OCI-LY7 (cell line): ENCODE results near the gene FBP1. TPM values are rescaled to one million over a fixed set of nuclear protein-coding genes. Genes with fewer than 3 reads are reported as not detected.
"Not testable (repeated sequence)": the region's sequence is repeated elsewhere in the genome, so short reads cannot be mapped to it uniquely, and the experiment has no call there.

Experiments
- BruUV-seq: library from RNA; stranded (reverse); fragments of 400-500 nt; replicated peaks from 2 replicates; lab custom pipeline; 2021; lab: Mats Ljungman, UMichigan
- CTCF ChIA-PET: fragments of 300-600 bp; sonication (Branson Sonifier 250); formaldehyde crosslinking; loops from one replicate; lab custom pipeline; 2022; ENCODE audit warnings: antibody characterized with exemption; ENCODE audit not compliant: unreplicated experiment; lab: Charles Lee
- POLR2A ChIA-PET: fragments of 300-600 bp; sonication (Branson Sonifier 250); formaldehyde crosslinking; loops from one replicate; lab custom pipeline; 2022; ENCODE audit warnings: antibody characterized with exemption; lab: Charles Lee
- DNase-seq: peaks from one replicate; pipeline ENCODE4 v3.0.0-alpha.2; 2015; ENCODE audit warnings: low spot score
- H2AFZ ChIP-seq: fragments of 200-600 bp; sonication (generic), shearing (Covaris generic); 2 replicates; pipeline ENCODE4 v1.6.1; 2014; ENCODE audit warnings: mild to moderate bottlenecking, antibody characterized with exemption, low read length, moderate library complexity
- H3K27ac ChIP-seq: fragments of 200-600 bp; sonication (generic); 2 replicates; pipeline ENCODE4 v1.5.1; 2014; ENCODE audit warnings: mixed run types, low read depth, mild to moderate bottlenecking, moderate library complexity, low read length, inconsistent platforms; ENCODE audit not compliant: poor library complexity, severe bottlenecking
- H3K36me3 ChIP-seq: fragments of 200-600 bp; sonication (generic); 2 replicates; pipeline ENCODE4 v1.6.1; 2014; ENCODE audit warnings: mild to moderate bottlenecking, antibody characterized with exemption, low read length, moderate library complexity, mixed read lengths; ENCODE audit not compliant: insufficient read depth
- H3K4me1 ChIP-seq: fragments of 200-600 bp; sonication (generic); 2 replicates; pipeline ENCODE4 v1.5.1; 2014; ENCODE audit warnings: mild to moderate bottlenecking, low read length; ENCODE audit not compliant: insufficient read depth, poor library complexity, severe bottlenecking
- H3K4me2 ChIP-seq: fragments of 200-600 bp; sonication (generic); 2 replicates; pipeline ENCODE4 v1.6.1; 2014; ENCODE audit warnings: mild to moderate bottlenecking, low read length
- H3K4me3 ChIP-seq: fragments of 200-600 bp; sonication (generic); 2 replicates; pipeline ENCODE4 v1.5.1; 2014; ENCODE audit warnings: mild to moderate bottlenecking, low read depth, low read length; ENCODE audit not compliant: poor library complexity, severe bottlenecking
- H3K79me2 ChIP-seq: fragments of 200-600 bp; sonication (generic); 2 replicates; pipeline ENCODE4 v1.6.1; 2016; ENCODE audit warnings: low read depth, mild to moderate bottlenecking, low read length, moderate library complexity, mixed read lengths; ENCODE audit not compliant: insufficient read depth
- H3K9me2 ChIP-seq: fragments of 200-600 bp; sonication (generic); 2 replicates; pipeline ENCODE4 v1.6.1; 2016; ENCODE audit warnings: mild to moderate bottlenecking, low read length, mixed read lengths; ENCODE audit not compliant: insufficient read depth
- H3K9me3 ChIP-seq: fragments of 200-600 bp; sonication (generic); 2 replicates; pipeline ENCODE4 v1.6.1; 2014; ENCODE audit warnings: mild to moderate bottlenecking, mixed run types, low read length, mixed read lengths
- H4K20me1 ChIP-seq: fragments of 200-600 bp; sonication (generic); 2 replicates; pipeline ENCODE4 v1.6.1; 2014; ENCODE audit warnings: mild to moderate bottlenecking, antibody characterized with exemption, low read length, moderate library complexity, mixed read lengths; ENCODE audit not compliant: insufficient read depth
- CTCF ChIP-seq: fragments of 200-600 bp; sonication (generic); conservative IDR thresholded peaks from 2 replicates; pipeline ENCODE4 v1.5.1; 2014; ENCODE audit warnings: mild to moderate bottlenecking, antibody characterized with exemption, low read length, moderate library complexity, mixed read lengths
- EZH2phosphoT487 ChIP-seq: fragments of 200-600 bp; sonication (generic); IDR thresholded peaks from 2 replicates; pipeline ENCODE4 v1.6.1; 2018; ENCODE audit warnings: low read depth, borderline replicate concordance, mild to moderate bottlenecking, mixed run types, antibody characterized with exemption, low read length, moderate library complexity, mixed read lengths
- intact Hi-C: fragments of 100-400 bp; cut with micrococcal nuclease; formaldehyde crosslinking; loops from one replicate; pipeline ENCODE4 v1.10.0; 2022; ENCODE audit not compliant: unreplicated experiment
- total RNA-seq, 2 experiments: library from RNA; depleted of rRNA in 1 of 2; stranded (reverse); fragments of >200 nt in 1 of 2; shearing (Covaris generic) in 1 of 2; gene quantifications; 2 replicates each; pipeline ENCODE4 v1.2.3, GENCODE V29; 2014 to 2022

The FBP1 gene
- total RNA-seq, 2 experiments from 2014 or later, result 63.9 to 79.1 TPM

DNA sequence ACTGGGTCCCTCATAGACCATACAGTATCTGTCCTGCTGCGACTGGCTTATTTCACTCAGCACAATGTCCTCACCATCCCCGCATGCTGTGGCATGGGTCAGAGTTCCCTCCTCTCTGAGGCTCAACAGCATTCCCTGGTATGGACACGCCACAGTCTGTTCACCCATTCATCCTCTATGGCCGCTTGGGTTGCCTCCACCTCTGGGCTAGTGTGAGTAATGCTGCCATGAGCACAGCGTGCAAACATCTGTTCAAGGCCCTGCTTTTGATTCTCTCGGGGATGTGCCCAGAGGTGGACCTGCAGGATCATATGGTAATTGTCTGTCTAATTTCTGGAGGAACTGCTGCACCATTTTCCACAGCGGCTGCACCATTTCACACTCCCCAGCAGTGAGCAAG is 40.2 kb downstream of the FBP1 start:
- Histone ChIP-seq H3K27ac (peak overlapping the region; percentile 83), H3K4me1 (peaks cover 86% of the 10 kb centered on the region), H3K9me2 (no peaks in the 10 kb centered on the region), H3K4me2 (peak overlapping the region; percentile 27), H2AFZ (peak overlapping the region; percentile 80; the same call in 1 of the 2 replicates), H3K9me3 (no peaks in the 10 kb centered on the region), H3K36me3 (peaks cover 5% of the 10 kb centered on the region; the same call in 1 of the 2 replicates), H3K4me3 (no peak overlapping the region), H3K79me2 (no peaks in the 10 kb centered on the region), H4K20me1 (no peaks in the 10 kb centered on the region)
- intact Hi-C loops, result no loop called here
- DNase-seq, result no peak
- ChIA-PET POLR2A (no interaction called here), CTCF (no interaction called here)
- BruUV-seq, result no TSS peak
- TF ChIP-seq CTCF (no peak), EZH2phosphoT487 (no peak)

- Histone ChIP-seq H3K79me2 (no peaks in the 10 kb centered on the region), H3K4me2 (no peak within 1 kb of the TSS), H3K9me3 (no peaks in the 10 kb centered on the region), H3K4me3 (no peak within 1 kb of the TSS), H3K27ac (no peak within 1 kb of the TSS), H4K20me1 (no peaks in the 10 kb centered on the region), H2AFZ (no peak within 1 kb of the TSS), H3K9me2 (no peaks in the 10 kb centered on the region), H3K4me1 (peaks cover 33% of the 10 kb centered on the region), H3K36me3 (no peaks in the 10 kb centered on the region)
- no TSS peak for BruUV-seq
- TF ChIP-seq EZH2phosphoT487 (no peak), CTCF (no peak)
- POLR2A ChIA-PET, result no interaction called here
- intact Hi-C loops, result no loop called here
- DNase-seq, result no peak
- CTCF ChIA-PET, result no interaction called here
Observed at GRCh38 chr9:94593459-94594345, 45.6 kb downstream of the FBP1 start, which contains the start of gene FBP2. TSS of gene FBP2 (minus strand) at chr9:94593824. CDS start at chr9:94593726, 98 bp downstream.

GRCh38 chr9:94592683-94593082 is 46.6 kb downstream of the FBP1 start:
- H3K36me3 ChIP-seq, CTCF ChIA-PET, H3K4me2 ChIP-seq, H2AFZ ChIP-seq, H3K27ac ChIP-seq, H3K9me2 ChIP-seq, H3K9me3 ChIP-seq, H4K20me1 ChIP-seq, H3K4me3 ChIP-seq, DNase-seq, intact Hi-C loops, H3K79me2 ChIP-seq, BruUV-seq: not testable (repeated sequence)
- H3K4me1 ChIP-seq, result peaks cover 23% of the 10 kb centered on the region
- POLR2A ChIA-PET, result interaction anchor here (1.0 kb wide), 1 partner anchor 15 kb away, joined by 4 read pairs; no protein-coding TSS in a partner anchor
